ENCODE data around the gene ALDH3A2.
"Not testable (repeated sequence)": the region's sequence is repeated elsewhere in the genome, so short reads cannot be mapped to it uniquely, and the experiment has no call there.

The ALDH3A2 gene

GRCh38 chr17:19683117-19683516 lies 34.6 kb downstream of the ALDH3A2 start:
- DNase-seq, result no peak

- DNase-seq, result not testable (repeated sequence)
Observed at GRCh38 chr17:19684909-19685580, 36.5 kb downstream of the ALDH3A2 start.

- DNase-seq, result no peak
Observed at GRCh38 chr17:19686400-19687090, 38.0 kb downstream of the ALDH3A2 start.

GRCh38 chr17:19702217-19702641 lies 53.7 kb downstream of the ALDH3A2 start:
- no peak for DNase-seq

GRCh38 chr17:19703106-19703827 lies 54.7 kb downstream of the ALDH3A2 start:
- DNase-seq, result no peak

GRCh38 chr17:19703828-19704613 lies 55.5 kb downstream of the ALDH3A2 start:
- no peak for DNase-seq

- DNase-seq, result no peak
Observed at GRCh38 chr17:19705201-19705600, 56.6 kb downstream of the ALDH3A2 start.

GRCh38 chr17:19705771-19706770 lies 57.5 kb downstream of the ALDH3A2 start:
- peak; percentile 37 for DNase-seq

GRCh38 chr17:19706791-19707727 lies 58.5 kb downstream of the ALDH3A2 start:
- DNase-seq, result peak; percentile 92

- no peak for DNase-seq
Observed at GRCh38 chr17:19707728-19708221, 59.2 kb downstream of the ALDH3A2 start.

GRCh38 chr17:19708431-19709175 lies 60.1 kb downstream of the ALDH3A2 start:
- no peak for DNase-seq

GRCh38 chr17:19709841-19710240 lies 61.3 kb downstream of the ALDH3A2 start:
- DNase-seq, result no peak

GRCh38 chr17:19712436-19713004 lies 64.0 kb downstream of the ALDH3A2 start:
- no peak for DNase-seq

GRCh38 chr17:19713462-19713861 lies 64.9 kb downstream of the ALDH3A2 start:
- DNase-seq, result no peak

- DNase-seq, result no peak
Observed at GRCh38 chr17:19713901-19714361, 65.4 kb downstream of the ALDH3A2 start.

GRCh38 chr17:19714542-19715411 lies 66.2 kb downstream of the ALDH3A2 start:
- peak; percentile 17 for DNase-seq

- DNase-seq, result no peak
Observed at GRCh38 chr17:19716108-19717030, 67.8 kb downstream of the ALDH3A2 start, which contains the start of gene SLC47A2. Gene SLC47A2, minus strand, starts transcription at chr17:19716584. Its CDS starts 29 bp downstream, at chr17:19716555.

Data from NCI-H2171 (cell line).